Measurements from ENCODE around the gene ANKRD33B. TPM values are rescaled to one million over a fixed set of nuclear protein-coding genes. Genes with fewer than 3 reads are reported as not detected.

The ANKRD33B gene
- total and polyA plus RNA-seq, 2 of the 8 experiments (the other 6 are each of a cell fraction or from before 2014, with no cell fraction given), result 6.9 to 20.6 TPM

DNA sequence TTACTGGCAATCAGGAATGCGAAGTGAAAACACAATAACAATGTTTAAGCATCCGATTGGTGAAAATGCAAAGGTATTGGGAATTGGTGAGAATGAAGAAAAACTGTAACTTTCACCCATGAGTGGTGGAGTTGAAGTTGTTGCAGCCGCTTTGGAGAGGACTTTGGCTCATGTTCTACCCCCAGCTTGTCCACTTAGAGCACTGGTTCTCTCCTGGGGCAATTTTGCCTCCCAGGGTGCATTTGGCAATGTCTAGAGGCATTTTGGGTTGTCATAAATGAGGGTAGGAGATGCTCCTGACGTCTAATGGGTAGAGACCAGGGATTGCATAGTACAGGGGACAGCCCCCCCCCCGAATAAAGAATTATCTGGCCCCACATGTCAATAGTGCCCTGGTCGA lies 46.2 kb downstream of the ANKRD33B start:
- no peak overlapping the region for H3K18ac ChIP-seq (ENCODE audit: extremely low read depth, low read length)
- no peak overlapping the region for H2BK12ac ChIP-seq (ENCODE audit: low read depth, low read length)
- TF ChIP-seq POLR2AphosphoS5 (IDR thresholded peaks at IDR 0.05; ENCODE audit: low read depth, low read length) (no peak), SP4 (IDR thresholded peaks at IDR 0.05; ENCODE audit: low read length) (no peak)
- TF ChIP-seq, protein P1, sequence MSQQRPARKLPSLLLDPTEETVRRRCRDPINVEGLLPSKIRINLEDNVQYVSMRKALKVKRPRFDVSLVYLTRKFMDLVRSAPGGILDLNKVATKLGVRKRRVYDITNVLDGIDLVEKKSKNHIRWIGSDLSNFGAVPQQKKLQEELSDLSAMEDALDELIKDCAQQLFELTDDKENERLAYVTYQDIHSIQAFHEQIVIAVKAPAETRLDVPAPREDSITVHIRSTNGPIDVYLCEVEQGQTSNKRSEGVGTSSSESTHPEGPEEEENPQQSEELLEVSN (IDR thresholded peaks at IDR 0.05), result no peak
- no peaks in the 10 kb centered on the region for H3K36me3 ChIP-seq (ENCODE audit: control insufficient read depth in 2 of 4, insufficient read depth in 4 of 4, low read length in 3 of 4)
- no peak overlapping the region for H4K91ac ChIP-seq (replicated peaks; ENCODE audit: insufficient read length, low read length)
- no peak overlapping the region for H3K9ac ChIP-seq (replicated peaks in 1 of 4; ENCODE audit: extremely low read depth in 1 of 4, low read depth in 3 of 4, low read length in 3 of 4)
- H3K23me2 ChIP-seq (ENCODE audit: low read depth, low read length), result no peaks in the 10 kb centered on the region; the same call in 1 of the 2 replicates
- no peak overlapping the region for H2BK120ac ChIP-seq (replicated peaks; ENCODE audit: low read depth, low read length)
- H3K4me1 ChIP-seq (replicated peaks in 1 of 4; ENCODE audit: control insufficient read depth in 3 of 4, insufficient read depth in 4 of 4, low read length in 3 of 4), result peaks cover 4 to 31% (median 15%) of the 10 kb centered on the region in 4 experiments; a peak in 6 of 7 replicates
- no peak overlapping the region for H2AK5ac ChIP-seq (ENCODE audit: low read depth, low read length)
- ChIA-PET CTCF (ENCODE audit: partially characterized antibody) (interaction anchor here (0.9 to 7.3 kb wide), 5 partner anchors 9 to 158 kb away, joined by 3 to 53 read pairs (median 9); no protein-coding TSS in a partner anchor), POLR2A (ENCODE audit: partially characterized antibody) (interaction anchor here (1.1 to 1.5 kb wide), 2 partner anchors 14 to 16 kb away, joined by 3 to 5 read pairs; no protein-coding TSS in a partner anchor)
- H3K4ac ChIP-seq (replicated peaks; ENCODE audit: insufficient read length, low read depth, low read length), result no peak overlapping the region
- H3K4me2 ChIP-seq (ENCODE audit: insufficient read depth in 1 of 2, low read depth in 2 of 2, low read length in 2 of 2), result no peak overlapping the region
- H3K23ac ChIP-seq (ENCODE audit: insufficient read length), result no peak overlapping the region
- H3K14ac ChIP-seq (ENCODE audit: insufficient read length), result no peak overlapping the region
- H3K79me2 ChIP-seq (ENCODE audit: control insufficient read depth in 1 of 2, insufficient read depth in 2 of 2, low read length in 2 of 2), result no peaks in the 10 kb centered on the region
- no peaks in the 10 kb centered on the region for H4K20me1 ChIP-seq (replicated peaks in 1 of 2; ENCODE audit: control insufficient read depth in 1 of 2, insufficient read depth in 2 of 2, low read length in 2 of 2)
- FAIRE-seq (no peak), DNase-seq (ENCODE audit: low read depth in 1 of 2, low spot score in 2 of 2) (no peak)
- H3K27ac ChIP-seq (ENCODE audit: low read depth, low read length), result no peak overlapping the region
- H4K5ac ChIP-seq (ENCODE audit: insufficient read length, low read depth, low read length), result no peak overlapping the region
- 86% methylated on average over 6 of the region's 6 CpGs; no CpG with 5 or more reads in 1 of the 2 experiments for WGBS, 2 experiments (ENCODE audit: extremely low coverage in 1 of 2, insufficient coverage in 1 of 2, insufficient read length in 1 of 2, insufficient replicate concordance in 2 of 2, low coverage in 1 of 2, low lambda C conversion rate in 2 of 2, missing lambda C conversion rate in 1 of 2)
- H3K4me3 ChIP-seq (ENCODE audit: extremely low read depth in 1 of 4, insufficient read depth in 2 of 4, low read depth in 3 of 4, low read length in 4 of 4), result no peak overlapping the region
- H2BK20ac ChIP-seq (ENCODE audit: low read length), result no peak overlapping the region
- no peaks in the 10 kb centered on the region for H3K79me1 ChIP-seq (ENCODE audit: low read depth, low read length)
- no peak overlapping the region for H3K56ac ChIP-seq (replicated peaks; ENCODE audit: insufficient read length, low read depth, low read length)
- no peak overlapping the region for H2AFZ ChIP-seq (ENCODE audit: low read length)
- no peak overlapping the region for H2BK5ac ChIP-seq (ENCODE audit: low read depth, low read length)
- H3K9me3 ChIP-seq (ENCODE audit: insufficient read depth in 2 of 2, low read depth in 1 of 2, low read length in 1 of 2), result no peaks in the 10 kb centered on the region
- no peaks in the 10 kb centered on the region for H3K27me3 ChIP-seq (replicated peaks in 1 of 4; ENCODE audit: control insufficient read depth in 3 of 4, extremely low read depth in 1 of 4, insufficient read depth in 3 of 4, low read length in 3 of 4)
- no peak overlapping the region for H4K8ac ChIP-seq (ENCODE audit: extremely low read depth, insufficient read depth, low read length)
- no peak overlapping the region for H2BK15ac ChIP-seq (ENCODE audit: low read length)
